ENCODE results near the gene CCDC27. TPM values are rescaled to one million over a fixed set of nuclear protein-coding genes. Genes with fewer than 3 reads are reported as not detected.

Gene CCDC27
- total RNA-seq, 4 donors from 2014 or later: not detected

- Histone ChIP-seq H3K27me3 (no peaks in the 10 kb centered on the region), H3K36me3 (peaks cover 52 to 69% (median 67%) of the 10 kb centered on the region in 4 donors), H3K4me3 (no peak overlapping the region), H3K4me1 (peaks cover 10 to 20% (median 19%) of the 10 kb centered on the region in 4 donors), H3K9me3 (no peaks in the 10 kb centered on the region), H3K27ac (replicated peaks in 1 of 4) (no peak overlapping the region)
- intact Hi-C loops (cut with DNase I): no loop called here
- DNase-seq (ENCODE audit: extremely low spot score): no peak
- TF ChIP-seq POLR2AphosphoS5 (IDR thresholded peaks at IDR 0.05) (no peak), EP300 (IDR thresholded peaks at IDR 0.05) (no peak), POLR2A (IDR thresholded peaks at IDR 0.05; ENCODE audit: low read depth) (no peak)
- TF ChIP-seq, protein P1, sequence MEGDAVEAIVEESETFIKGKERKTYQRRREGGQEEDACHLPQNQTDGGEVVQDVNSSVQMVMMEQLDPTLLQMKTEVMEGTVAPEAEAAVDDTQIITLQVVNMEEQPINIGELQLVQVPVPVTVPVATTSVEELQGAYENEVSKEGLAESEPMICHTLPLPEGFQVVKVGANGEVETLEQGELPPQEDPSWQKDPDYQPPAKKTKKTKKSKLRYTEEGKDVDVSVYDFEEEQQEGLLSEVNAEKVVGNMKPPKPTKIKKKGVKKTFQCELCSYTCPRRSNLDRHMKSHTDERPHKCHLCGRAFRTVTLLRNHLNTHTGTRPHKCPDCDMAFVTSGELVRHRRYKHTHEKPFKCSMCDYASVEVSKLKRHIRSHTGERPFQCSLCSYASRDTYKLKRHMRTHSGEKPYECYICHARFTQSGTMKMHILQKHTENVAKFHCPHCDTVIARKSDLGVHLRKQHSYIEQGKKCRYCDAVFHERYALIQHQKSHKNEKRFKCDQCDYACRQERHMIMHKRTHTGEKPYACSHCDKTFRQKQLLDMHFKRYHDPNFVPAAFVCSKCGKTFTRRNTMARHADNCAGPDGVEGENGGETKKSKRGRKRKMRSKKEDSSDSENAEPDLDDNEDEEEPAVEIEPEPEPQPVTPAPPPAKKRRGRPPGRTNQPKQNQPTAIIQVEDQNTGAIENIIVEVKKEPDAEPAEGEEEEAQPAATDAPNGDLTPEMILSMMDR (IDR thresholded peaks at IDR 0.05): no peak
- WGBS: 85% methylated on average over 13 of the region's 23 CpGs
Measured at GRCh38 chr1:3779265-3779911, 27.1 kb downstream of the CCDC27 start.

DNA sequence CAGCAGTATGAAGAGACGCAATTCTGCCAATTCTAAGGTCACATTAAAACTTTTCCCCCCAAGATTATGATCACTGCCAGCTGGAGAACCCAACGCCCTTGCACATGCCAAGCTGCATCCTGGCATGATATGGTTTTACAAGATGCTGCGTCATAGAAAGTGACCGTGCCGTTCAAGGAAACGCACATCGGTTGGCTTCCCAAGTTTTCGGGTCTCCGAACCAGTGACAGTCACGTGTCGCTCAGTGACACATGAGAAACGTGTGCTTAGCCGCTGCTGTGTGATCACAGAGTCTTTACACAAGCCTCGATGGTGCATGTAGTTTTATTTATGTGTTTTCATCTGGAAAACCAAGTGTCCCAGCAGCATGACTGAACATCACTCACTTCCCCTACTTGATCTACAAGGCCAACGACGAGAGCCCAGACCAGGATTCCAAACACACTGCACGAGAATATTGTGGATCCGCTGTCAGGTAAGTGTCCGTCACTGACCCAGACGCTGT is 27.7 kb downstream of the CCDC27 start:
- Histone ChIP-seq H3K27ac (replicated peaks in 1 of 4) (no peak overlapping the region), H3K9me3 (no peaks in the 10 kb centered on the region), H3K4me3 (no peak overlapping the region), H3K36me3 (peaks cover 54 to 74% (median 72%) of the 10 kb centered on the region in 4 donors), H3K4me1 (peaks cover 4 to 15% (median 13%) of the 10 kb centered on the region in 4 donors), H3K27me3 (no peaks in the 10 kb centered on the region)
- intact Hi-C loops (cut with DNase I): no loop called here
- no peak for DNase-seq (ENCODE audit: extremely low spot score)
- 93% methylated on average over 19 of the region's 20 CpGs for WGBS
- no peak for TF ChIP-seq EP300 (IDR thresholded peaks at IDR 0.05)
- TF ChIP-seq POLR2AphosphoS5 (IDR thresholded peaks at IDR 0.05): no peak
- no peak for TF ChIP-seq POLR2A (IDR thresholded peaks at IDR 0.05; ENCODE audit: low read depth)

DNA sequence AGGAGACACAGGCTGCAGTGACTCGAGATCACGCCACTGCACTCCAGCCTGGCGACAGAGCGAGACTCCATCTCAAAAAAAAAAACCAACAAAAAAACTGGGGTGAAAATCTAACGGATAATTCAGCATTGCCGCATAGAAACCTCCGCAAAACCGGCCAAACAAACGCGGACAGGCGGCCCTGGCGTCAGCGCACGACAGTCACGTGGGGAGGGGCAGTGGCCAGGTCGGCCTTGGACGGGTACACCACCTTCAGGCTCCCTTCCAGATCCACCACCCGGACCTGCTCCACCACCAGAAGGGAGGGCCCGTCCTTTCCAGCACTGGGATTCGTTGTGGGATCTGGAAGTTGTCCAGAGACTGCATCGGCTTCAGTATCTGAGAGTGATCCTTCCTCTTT is 28.7 kb downstream of the CCDC27 start:
- WGBS: 90% methylated on average over 21 of the region's 21 CpGs
- peaks cover 58 to 84% (median 82%) of the 10 kb centered on the region in 4 donors for H3K36me3 ChIP-seq
- DNase-seq (ENCODE audit: extremely low spot score): no peak
- H3K27ac ChIP-seq (replicated peaks in 1 of 4): no peak overlapping the region
- TF ChIP-seq POLR2A (IDR thresholded peaks at IDR 0.05; ENCODE audit: low read depth): no peak
- TF ChIP-seq POLR2AphosphoS5 (IDR thresholded peaks at IDR 0.05): no peak
- no peak for TF ChIP-seq EP300 (IDR thresholded peaks at IDR 0.05)
- TF ChIP-seq, protein P1 (IDR thresholded peaks at IDR 0.05): no peak
- intact Hi-C loops (cut with DNase I): no loop called here
- peaks cover 0 to 13% (median 8%) of the 10 kb centered on the region in 4 donors for H3K4me1 ChIP-seq
- H3K4me3 ChIP-seq: no peak overlapping the region
- H3K9me3 ChIP-seq: no peaks in the 10 kb centered on the region
- H3K27me3 ChIP-seq: no peaks in the 10 kb centered on the region

GRCh38 chr1:3783651-3784474 is 31.6 kb downstream of the CCDC27 start:
- Histone ChIP-seq H3K9me3 (no peaks in the 10 kb centered on the region), H3K27me3 (no peaks in the 10 kb centered on the region), H3K4me3 (no peak overlapping the region), H3K4me1 (peaks cover 0 to 14% (median 5%) of the 10 kb centered on the region in 4 donors), H3K27ac (replicated peaks in 1 of 4) (no peak overlapping the region), H3K36me3 (peaks cover 68 to 100% (median 91%) of the 10 kb centered on the region in 4 donors)
- WGBS: 89% methylated on average over 27 of the region's 30 CpGs
- TF ChIP-seq POLR2A (IDR thresholded peaks at IDR 0.05; ENCODE audit: low read depth) (no peak), EP300 (IDR thresholded peaks at IDR 0.05) (no peak), POLR2AphosphoS5 (IDR thresholded peaks at IDR 0.05) (no peak)
- TF ChIP-seq, protein P1 (IDR thresholded peaks at IDR 0.05): no peak
- no peak for DNase-seq (ENCODE audit: extremely low spot score)
- intact Hi-C loops (cut with DNase I): no loop called here

- intact Hi-C loops (cut with DNase I): no loop called here
- Histone ChIP-seq H3K27ac (replicated peaks in 1 of 4) (no peak overlapping the region), H3K9me3 (no peaks in the 10 kb centered on the region), H3K36me3 (peaks cover 56 to 100% (median 84%) of the 10 kb centered on the region in 4 donors), H3K27me3 (no peaks in the 10 kb centered on the region), H3K4me3 (no peak overlapping the region), H3K4me1 (peaks cover under 1 to 26% (median 12%) of the 10 kb centered on the region in 4 donors)
- WGBS: 70% methylated on average over 13 of the region's 13 CpGs
- TF ChIP-seq EP300 (IDR thresholded peaks at IDR 0.05): no peak
- DNase-seq (ENCODE audit: extremely low spot score): no peak
Measured at GRCh38 chr1:3785045-3785444, 32.8 kb downstream of the CCDC27 start.

Measured in esophagus muscularis mucosa (tissue), 4 donors.